Keratinocyte (primary cell): ENCODE data around the gene EPHB6.

Experiments
- EZH2 ChIP-seq: IDR thresholded peaks from one replicate; pipeline ENCODE4 v1.6.1; 2012; ENCODE audit warnings: inconsistent platforms, mild to moderate bottlenecking, low read length, moderate library complexity
- TF ChIP-seq, protein P1 (sequence below), 3 experiments: IDR thresholded peaks in 1 of 3; conservative IDR thresholded peaks in 1 of 3; optimal IDR thresholded peaks in 1 of 3; 2 replicates in 2 of 3; 3 replicates in 1 of 3; pipeline versions ENCODE3 to v1.5.1; 2011; ENCODE audit warnings: low read length in 3 of 3, mild to moderate bottlenecking in 3 of 3, moderate library complexity in 2 of 3, control low read depth in 1 of 3, inconsistent platforms in 1 of 3; ENCODE audit not compliant: insufficient read depth in 2 of 3; ENCODE audit errors: extremely low read depth in 1 of 3

DNA sequence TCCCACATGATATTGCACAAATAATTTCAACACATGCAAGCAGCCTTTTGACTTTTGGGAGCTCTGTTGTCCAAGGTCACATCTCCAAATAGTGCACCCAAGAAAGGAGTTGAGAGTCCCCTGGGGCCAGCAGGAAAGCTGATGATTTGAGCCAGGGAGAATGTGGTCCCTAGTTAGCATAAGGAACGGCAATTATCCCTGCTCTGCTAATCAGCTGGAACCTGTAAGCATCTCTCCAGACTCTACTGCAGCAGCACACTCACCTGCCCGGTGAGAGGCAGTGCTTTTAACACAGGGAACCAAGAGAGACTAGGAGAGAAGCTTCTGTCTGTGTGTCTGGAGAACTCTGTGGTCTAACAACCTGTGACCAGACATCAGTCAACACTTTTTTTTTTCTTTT lies 61.6 kb downstream of the EPHB6 start:
- TF ChIP-seq, protein P1, sequence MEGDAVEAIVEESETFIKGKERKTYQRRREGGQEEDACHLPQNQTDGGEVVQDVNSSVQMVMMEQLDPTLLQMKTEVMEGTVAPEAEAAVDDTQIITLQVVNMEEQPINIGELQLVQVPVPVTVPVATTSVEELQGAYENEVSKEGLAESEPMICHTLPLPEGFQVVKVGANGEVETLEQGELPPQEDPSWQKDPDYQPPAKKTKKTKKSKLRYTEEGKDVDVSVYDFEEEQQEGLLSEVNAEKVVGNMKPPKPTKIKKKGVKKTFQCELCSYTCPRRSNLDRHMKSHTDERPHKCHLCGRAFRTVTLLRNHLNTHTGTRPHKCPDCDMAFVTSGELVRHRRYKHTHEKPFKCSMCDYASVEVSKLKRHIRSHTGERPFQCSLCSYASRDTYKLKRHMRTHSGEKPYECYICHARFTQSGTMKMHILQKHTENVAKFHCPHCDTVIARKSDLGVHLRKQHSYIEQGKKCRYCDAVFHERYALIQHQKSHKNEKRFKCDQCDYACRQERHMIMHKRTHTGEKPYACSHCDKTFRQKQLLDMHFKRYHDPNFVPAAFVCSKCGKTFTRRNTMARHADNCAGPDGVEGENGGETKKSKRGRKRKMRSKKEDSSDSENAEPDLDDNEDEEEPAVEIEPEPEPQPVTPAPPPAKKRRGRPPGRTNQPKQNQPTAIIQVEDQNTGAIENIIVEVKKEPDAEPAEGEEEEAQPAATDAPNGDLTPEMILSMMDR (optimal IDR thresholded peaks at IDR 0.05 in 1 of 3, IDR thresholded peaks at IDR 0.05 in 1 of 3, conservative IDR thresholded peaks at IDR 0.05 in 1 of 3; ENCODE audit: extremely low read depth in 1 of 3, insufficient read depth in 2 of 3, low read length in 3 of 3), result no peak
- no peak for TF ChIP-seq EZH2
